GM19467 (cell line): ENCODE results near the gene LHX5.

Experiments
- ATAC-seq: cut with Tn5 transposase; IDR thresholded peaks from one replicate; pipeline ENCODE4 v1.9.1; 2021; ENCODE audit warnings: mild to moderate bottlenecking, moderate library complexity; ENCODE audit not compliant: unreplicated experiment

LHX5 gene

DNA sequence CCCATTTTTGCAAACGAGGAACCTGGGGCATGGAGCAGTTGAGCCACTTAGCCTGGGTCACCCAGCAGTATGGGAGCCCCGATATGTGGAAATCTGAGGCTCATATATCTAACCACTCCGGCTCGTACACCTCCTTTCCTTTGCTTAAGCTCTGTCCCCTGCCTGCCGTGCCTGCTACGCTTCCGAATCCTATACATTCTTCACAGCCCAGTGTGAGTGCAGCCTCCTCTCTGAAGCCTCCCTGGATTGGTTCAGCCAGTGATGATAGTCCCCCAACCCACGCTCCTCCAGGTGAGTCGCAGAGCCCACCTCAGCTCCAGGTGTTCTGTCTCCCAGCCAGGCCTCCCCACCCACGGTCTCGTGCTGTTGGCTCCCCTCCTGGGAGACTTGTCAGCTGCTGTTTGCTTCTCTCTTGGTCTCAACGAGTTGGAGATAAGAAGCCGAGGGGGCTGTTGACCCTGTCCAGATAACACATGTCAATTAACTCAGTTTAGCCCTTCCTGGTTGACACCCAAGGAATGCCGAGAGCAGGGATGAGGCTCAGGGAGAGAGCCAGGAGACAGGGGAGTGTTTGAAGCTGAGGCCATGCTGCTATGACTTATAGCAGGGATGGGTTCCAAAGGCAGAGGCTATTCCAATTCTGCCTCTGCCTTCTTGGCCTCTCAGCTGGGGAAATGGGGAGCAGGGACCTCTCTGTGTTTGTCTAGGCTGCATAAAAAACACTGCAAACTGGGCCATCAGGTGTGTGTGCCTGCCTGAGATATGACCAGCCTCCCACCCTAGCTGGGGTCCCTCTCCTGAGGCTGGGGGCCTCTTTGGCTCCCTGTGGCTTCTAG, 30.5 kb downstream of the LHX5 start:
- no peak for ATAC-seq

GRCh38 chr12:113440336-113440735, 31.3 kb downstream of the LHX5 start:
- ATAC-seq: no peak

GRCh38 chr12:113439606-113440030, 32.1 kb downstream of the LHX5 start:
- ATAC-seq: no peak

- no peak for ATAC-seq
Measured at GRCh38 chr12:113439301-113439597, 32.4 kb downstream of the LHX5 start.

- ATAC-seq: no peak
Measured at GRCh38 chr12:113438523-113439300, 33.0 kb downstream of the LHX5 start.

DNA sequence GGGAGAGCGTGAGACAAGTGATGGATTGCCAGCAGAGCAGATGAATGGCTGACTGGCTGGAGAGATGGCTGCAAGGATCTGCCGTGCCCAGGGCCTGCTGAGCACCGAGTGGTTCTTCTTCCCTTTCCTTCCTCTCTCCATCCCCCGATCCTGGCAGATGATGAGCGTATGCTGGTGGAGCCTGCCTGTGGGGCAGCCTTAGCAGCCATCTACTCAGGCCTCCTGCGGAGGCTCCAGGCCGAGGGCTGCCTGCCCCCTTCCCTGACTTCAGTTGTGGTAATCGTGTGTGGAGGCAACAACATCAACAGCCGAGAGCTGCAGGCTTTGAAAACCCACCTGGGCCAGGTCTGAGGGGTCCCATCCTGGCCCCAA, 34.0 kb downstream of the LHX5 start:
- no peak for ATAC-seq

DNA sequence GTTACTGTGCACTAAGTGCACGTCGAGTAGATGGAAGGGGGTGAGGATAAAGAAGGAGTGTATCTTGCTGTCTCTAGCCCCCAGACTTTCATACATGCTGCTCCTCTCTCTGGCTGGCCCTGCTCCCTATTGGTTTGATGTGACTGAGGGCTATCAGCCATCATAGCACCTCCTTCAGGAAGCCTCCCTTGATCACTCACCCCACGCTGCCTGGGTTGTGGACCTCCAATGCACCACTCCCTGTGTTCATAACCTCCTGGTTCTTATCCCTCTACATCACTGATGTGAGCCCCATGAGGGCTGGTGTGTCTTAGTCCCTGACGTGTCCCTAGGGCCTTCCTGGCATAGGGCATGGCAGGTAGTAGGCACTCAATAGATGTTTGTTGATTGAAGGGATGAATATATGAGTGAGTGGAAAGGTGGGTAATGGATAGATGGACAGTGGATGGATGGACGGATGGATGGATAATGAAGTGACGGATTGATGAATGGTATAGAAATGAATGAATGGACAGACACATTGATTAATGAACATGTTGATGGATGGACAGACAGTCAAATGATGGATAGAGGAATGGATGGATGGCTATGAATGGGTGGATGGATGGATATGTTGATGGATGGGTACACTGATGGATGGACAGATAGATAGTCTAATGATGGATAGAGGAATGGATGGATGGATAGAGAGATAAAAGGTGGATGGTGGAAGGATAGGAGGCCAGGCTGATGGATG, 34.5 kb downstream of the LHX5 start:
- ATAC-seq: no peak

GRCh38 chr12:113436586-113436985, 35.1 kb downstream of the LHX5 start:
- ATAC-seq: no peak

GRCh38 chr12:113435367-113435766, 36.3 kb downstream of the LHX5 start:
- ATAC-seq: no peak

- ATAC-seq: no peak
Measured at GRCh38 chr12:113432986-113433385, 38.7 kb downstream of the LHX5 start.

DNA sequence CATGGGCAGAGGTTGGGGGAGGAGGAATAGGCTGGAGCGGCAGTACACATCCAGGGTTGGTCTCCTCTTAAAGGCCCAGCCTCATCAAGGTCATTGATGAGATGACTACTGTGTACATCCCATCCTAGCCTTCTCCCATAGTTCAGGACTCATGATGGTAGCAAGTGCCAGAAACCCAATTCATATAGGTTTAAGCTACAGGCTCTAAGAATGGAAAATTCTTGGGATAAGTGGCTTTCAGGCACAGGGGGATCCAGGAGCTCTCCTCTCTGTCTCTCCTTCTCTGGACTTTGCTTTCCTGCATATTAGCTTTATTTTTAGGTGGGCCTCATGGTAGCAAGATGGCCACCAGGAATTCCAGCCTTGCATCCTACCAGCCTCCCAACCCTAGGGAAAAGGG, 43.2 kb downstream of the LHX5 start:
- ATAC-seq: no peak

GRCh38 chr12:113427882-113428281, 43.8 kb downstream of the LHX5 start:
- no peak for ATAC-seq

DNA sequence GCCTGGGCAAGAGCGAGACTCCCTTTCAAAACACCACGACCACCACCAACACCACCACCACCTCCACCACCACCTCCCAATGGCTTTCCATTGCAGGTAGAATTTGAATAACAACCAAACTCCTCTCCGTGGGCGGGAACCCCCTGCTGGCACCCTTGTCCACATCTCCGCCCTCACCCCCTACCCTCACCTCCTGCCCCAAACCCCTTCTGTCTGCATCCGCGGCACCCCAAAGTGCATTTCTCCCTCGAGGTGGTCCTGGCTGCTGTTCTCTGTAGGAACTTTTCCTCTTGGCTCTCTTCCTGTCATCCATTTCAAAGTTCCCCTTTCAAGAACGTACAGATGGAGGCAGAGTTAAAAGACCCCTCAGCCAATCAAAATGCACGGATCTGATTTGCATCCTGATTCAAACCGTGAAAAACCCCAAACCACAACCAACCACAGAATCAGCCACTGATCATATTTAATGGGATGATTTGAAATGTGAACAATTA, 45.7 kb downstream of the LHX5 start:
- no peak for ATAC-seq

- ATAC-seq: no peak
Measured at GRCh38 chr12:113424915-113425823, 46.5 kb downstream of the LHX5 start.

GRCh38 chr12:113424456-113424855, 47.2 kb downstream of the LHX5 start:
- no peak for ATAC-seq

GRCh38 chr12:113422886-113423669, 48.6 kb downstream of the LHX5 start:
- ATAC-seq: no peak

DNA sequence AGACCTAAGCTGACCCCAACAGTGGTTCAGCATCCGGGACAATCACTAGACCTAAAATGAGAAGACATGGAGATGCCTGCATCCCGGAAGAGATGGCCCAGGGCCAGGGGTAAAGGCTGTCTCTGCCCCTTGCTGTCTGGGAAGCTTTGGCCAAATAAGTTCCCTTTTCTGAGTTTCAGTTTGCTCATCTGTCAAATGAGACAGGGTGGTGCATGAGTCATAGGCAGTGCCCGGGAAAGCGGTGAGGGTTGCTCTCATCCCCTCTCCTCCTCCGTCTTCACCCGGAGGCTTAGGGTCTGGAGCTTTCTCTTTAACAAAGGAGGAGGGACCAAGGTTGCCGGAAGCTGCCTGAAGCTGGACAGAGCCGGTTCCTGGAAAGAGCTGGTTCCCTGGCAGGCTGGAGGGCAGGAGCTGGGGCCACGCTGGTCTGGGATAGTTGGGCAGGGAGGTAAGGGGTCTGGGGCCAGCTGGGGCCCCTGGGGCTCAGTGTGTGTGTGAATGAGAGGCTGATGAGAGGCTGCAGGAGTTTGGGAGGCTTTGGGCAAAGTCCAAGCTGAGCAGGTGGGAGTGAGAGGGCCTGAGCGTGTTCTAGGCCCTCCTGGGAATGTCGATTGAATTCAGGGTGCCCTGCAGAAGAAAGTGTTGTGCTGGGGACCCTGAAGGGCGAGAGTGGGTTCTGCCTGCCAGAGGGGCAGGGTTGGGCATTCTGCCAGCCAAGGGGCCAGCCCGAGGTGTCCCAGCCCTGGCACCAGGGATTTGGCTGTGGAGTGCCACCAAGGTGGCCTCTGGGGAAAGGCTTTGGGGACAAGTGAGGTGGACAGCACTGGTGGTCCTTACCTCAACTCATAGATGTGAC, 49.4 kb downstream of the LHX5 start, which contains the start of gene SDSL:
Gene SDSL, plus strand, starts transcription at position 351 of the 856 bp plus-strand sequence. CDS start 5,603 bp downstream, outside the sequence.
- ATAC-seq: peak; percentile 82

- ATAC-seq: no peak
Measured at GRCh38 chr12:113420996-113421595, 50.6 kb downstream of the LHX5 start.
